Smooth muscle cell (in vitro differentiated cells): ENCODE measurements around the gene ZSWIM6. TPM values are rescaled to one million over a fixed set of nuclear protein-coding genes. Genes with fewer than 3 reads are reported as not detected.

Experiments
- DNase-seq: peaks from one replicate; lab custom pipeline; 2025; ENCODE audit not compliant: unreplicated experiment; lab: John Stamatoyannopoulos, UW
- H2AFZ ChIP-seq: fragments of 200-600 bp; sonication (generic); 2 replicates; pipeline ENCODE4 v1.6.0; 2016; ENCODE audit warnings: antibody characterized with exemption, low read depth, mild to moderate bottlenecking
- H3F3A ChIP-seq: fragments of 200-600 bp; sonication (generic); 2 replicates; pipeline ENCODE4 v1.6.0; 2017; ENCODE audit warnings: antibody characterized with exemption, low read depth
- H3K27ac ChIP-seq: fragments of 200-600 bp; sonication (generic); 2 replicates; pipeline ENCODE4 v1.5.1; 2016; ENCODE audit warnings: low read depth, mild to moderate bottlenecking
- H3K27me3 ChIP-seq: fragments of 200-600 bp; sonication (generic); 2 replicates; pipeline ENCODE4 v1.6.1; 2016; ENCODE audit warnings: low read depth, mild to moderate bottlenecking
- H3K36me3 ChIP-seq: fragments of 200-600 bp; sonication (generic); 2 replicates; pipeline ENCODE4 v1.5.1; 2016; ENCODE audit warnings: low read depth
- H3K4me1 ChIP-seq: fragments of 200-600 bp; sonication (generic); 2 replicates; pipeline ENCODE4 v1.5.1; 2016; ENCODE audit warnings: low read depth
- H3K4me2 ChIP-seq: fragments of 200-600 bp; sonication (generic); 2 replicates; pipeline ENCODE4 v1.6.0; 2016; ENCODE audit warnings: mild to moderate bottlenecking
- H3K4me3 ChIP-seq: fragments of 200-600 bp; sonication (generic); 2 replicates; pipeline ENCODE4 v1.5.1; 2016; ENCODE audit warnings: mild to moderate bottlenecking
- H3K79me2 ChIP-seq: fragments of 200-600 bp; sonication (generic); 2 replicates; pipeline ENCODE4 v1.6.0; 2016; ENCODE audit warnings: low read depth, mild to moderate bottlenecking
- H3K9ac ChIP-seq: fragments of 200-600 bp; sonication (generic); 2 replicates; pipeline ENCODE4 v1.6.0; 2016; ENCODE audit warnings: low read depth
- H3K9me3 ChIP-seq: fragments of 200-600 bp; sonication (generic); replicated peaks from 2 replicates; pipeline ENCODE4 v1.5.1; 2016; ENCODE audit warnings: low read depth
- H4K20me1 ChIP-seq: fragments of 200-600 bp; sonication (generic); 2 replicates; pipeline ENCODE4 v1.6.0; 2016; ENCODE audit warnings: low read depth
- WGBS: methylation state at CpG from one replicate; pipeline ENCODE4 v1.1.7; 2016; ENCODE audit warnings: low lambda C conversion rate; 5-methylcytosine and 5-hydroxymethylcytosine counted together
- polyA plus RNA-seq: library from polyadenylated mRNA; unstranded; fragments of >200 nt; fragmentation: Nextera tagmentation; extraction: Ambion mirVana; gene quantifications from 2 replicates; pipeline ENCODE4 v1.2.1, GENCODE V29; 2016
- total RNA-seq: library from RNA; depleted of rRNA; stranded (reverse); fragments of >200 nt; gene quantifications from 2 replicates; pipeline ENCODE4 v1.2.3, GENCODE V29; 2014
- TF ChIP-seq, protein P1 (sequence below): fragments of 200-600 bp; sonication (generic); IDR thresholded peaks from 2 replicates; pipeline ENCODE4 v1.5.1; 2017; ENCODE audit warnings: borderline replicate concordance, mild to moderate bottlenecking, antibody characterized with exemption; ENCODE audit not compliant: insufficient read depth, poor library complexity, severe bottlenecking

ZSWIM6 gene
- total and polyA plus RNA-seq, 2 experiments from 2014 or later: 9.1 to 25.5 TPM

DNA sequence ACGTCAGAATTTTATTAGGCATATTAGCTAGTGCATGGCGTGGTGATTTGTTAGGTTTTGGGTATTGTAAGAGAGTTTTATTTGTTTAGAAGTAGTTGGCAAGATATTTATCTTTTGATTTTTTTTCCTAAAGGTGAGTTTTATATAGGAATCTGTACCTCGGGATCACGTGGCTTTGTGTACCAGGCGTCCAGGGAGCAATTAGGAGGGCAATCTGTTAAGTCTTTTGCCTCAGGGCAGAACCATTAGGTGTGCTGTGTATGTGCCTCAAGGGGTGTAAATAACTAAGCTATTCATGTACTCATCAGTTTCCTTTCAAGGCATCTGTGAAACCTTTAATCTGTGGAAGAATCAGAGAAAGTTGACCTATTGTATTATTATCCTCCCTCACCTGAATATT is 39.4 kb downstream of the ZSWIM6 start:
- Histone ChIP-seq H4K20me1 (peaks cover 81% of the 10 kb centered on the region), H3K4me3 (no peak overlapping the region), H2AFZ (no peak overlapping the region), H3K9me3 (no peaks in the 10 kb centered on the region), H3K27ac (no peak overlapping the region), H3K27me3 (no peaks in the 10 kb centered on the region), H3K4me1 (peaks cover 5% of the 10 kb centered on the region), H3F3A (no peaks in the 10 kb centered on the region), H3K79me2 (peaks cover 76% of the 10 kb centered on the region), H3K9ac (no peak overlapping the region), H3K4me2 (no peak overlapping the region), H3K36me3 (no peaks in the 10 kb centered on the region)
- TF ChIP-seq, protein P1, sequence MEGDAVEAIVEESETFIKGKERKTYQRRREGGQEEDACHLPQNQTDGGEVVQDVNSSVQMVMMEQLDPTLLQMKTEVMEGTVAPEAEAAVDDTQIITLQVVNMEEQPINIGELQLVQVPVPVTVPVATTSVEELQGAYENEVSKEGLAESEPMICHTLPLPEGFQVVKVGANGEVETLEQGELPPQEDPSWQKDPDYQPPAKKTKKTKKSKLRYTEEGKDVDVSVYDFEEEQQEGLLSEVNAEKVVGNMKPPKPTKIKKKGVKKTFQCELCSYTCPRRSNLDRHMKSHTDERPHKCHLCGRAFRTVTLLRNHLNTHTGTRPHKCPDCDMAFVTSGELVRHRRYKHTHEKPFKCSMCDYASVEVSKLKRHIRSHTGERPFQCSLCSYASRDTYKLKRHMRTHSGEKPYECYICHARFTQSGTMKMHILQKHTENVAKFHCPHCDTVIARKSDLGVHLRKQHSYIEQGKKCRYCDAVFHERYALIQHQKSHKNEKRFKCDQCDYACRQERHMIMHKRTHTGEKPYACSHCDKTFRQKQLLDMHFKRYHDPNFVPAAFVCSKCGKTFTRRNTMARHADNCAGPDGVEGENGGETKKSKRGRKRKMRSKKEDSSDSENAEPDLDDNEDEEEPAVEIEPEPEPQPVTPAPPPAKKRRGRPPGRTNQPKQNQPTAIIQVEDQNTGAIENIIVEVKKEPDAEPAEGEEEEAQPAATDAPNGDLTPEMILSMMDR: no peak
- DNase-seq: no peak
- WGBS: 51% methylated on average over 5 of the region's 5 CpGs

DNA sequence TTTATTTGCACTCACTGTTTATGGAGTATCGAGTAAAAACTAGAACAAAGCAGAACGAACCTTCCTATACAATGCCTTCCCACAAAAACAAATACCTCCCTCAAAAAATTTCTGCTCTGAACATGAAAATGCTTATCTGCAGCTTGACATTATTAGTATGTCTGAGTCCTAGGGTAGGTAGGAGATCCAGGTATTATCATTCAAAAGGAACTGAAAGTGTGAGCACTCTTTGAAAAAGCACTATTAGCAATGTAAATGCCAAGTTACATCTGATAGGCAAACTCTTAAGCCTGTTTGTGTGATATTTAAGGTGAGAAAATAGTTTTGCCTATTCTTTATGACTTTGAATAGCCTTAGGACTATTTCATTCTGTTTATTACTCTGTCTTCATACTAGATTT is 47.6 kb downstream of the ZSWIM6 start:
- Histone ChIP-seq H3K4me3 (no peak overlapping the region), H3K9ac (no peak overlapping the region), H3K27ac (no peak overlapping the region), H3K79me2 (peaks cover 77% of the 10 kb centered on the region), H3K27me3 (no peaks in the 10 kb centered on the region), H2AFZ (no peak overlapping the region), H3F3A (no peaks in the 10 kb centered on the region), H3K4me2 (no peak overlapping the region), H4K20me1 (peaks cover 77% of the 10 kb centered on the region), H3K36me3 (no peaks in the 10 kb centered on the region), H3K9me3 (no peaks in the 10 kb centered on the region), H3K4me1 (no peaks in the 10 kb centered on the region)
- WGBS: 77% methylated on average over 2 of the region's 2 CpGs
- TF ChIP-seq, protein P1: no peak
- DNase-seq: no peak

DNA sequence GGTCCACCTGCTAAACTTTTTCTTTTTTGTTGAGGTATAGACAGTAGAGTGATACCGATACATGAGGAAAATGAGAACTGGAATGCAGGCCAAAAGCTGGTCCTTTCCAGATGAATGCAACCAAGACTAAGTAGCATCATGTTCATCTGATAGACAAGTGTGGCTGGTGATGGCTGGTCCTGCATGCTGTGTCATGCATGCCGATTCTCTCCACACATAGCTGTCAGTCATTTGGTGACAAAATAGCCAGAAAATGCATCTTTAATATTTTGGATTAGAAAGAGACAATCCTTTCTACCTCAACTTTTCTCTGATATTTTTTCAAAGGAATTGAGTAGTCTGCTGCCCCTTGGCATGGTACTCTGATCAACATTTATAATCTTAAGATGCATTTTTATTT is 49.9 kb downstream of the ZSWIM6 start:
- TF ChIP-seq, protein P1: no peak
- peaks cover 98% of the 10 kb centered on the region for H4K20me1 ChIP-seq
- no peak for DNase-seq
- H3K27me3 ChIP-seq: no peaks in the 10 kb centered on the region
- no peak overlapping the region for H2AFZ ChIP-seq
- H3K79me2 ChIP-seq: peaks cover 97% of the 10 kb centered on the region
- no peaks in the 10 kb centered on the region for H3K9me3 ChIP-seq
- 93% methylated on average over 2 of the region's 2 CpGs for WGBS
- H3K36me3 ChIP-seq: no peaks in the 10 kb centered on the region
- no peak overlapping the region for H3K4me2 ChIP-seq
- H3K4me3 ChIP-seq: no peak overlapping the region
- H3K9ac ChIP-seq: no peak overlapping the region
- H3K27ac ChIP-seq: no peak overlapping the region
- peaks cover 13% of the 10 kb centered on the region for H3K4me1 ChIP-seq
- no peaks in the 10 kb centered on the region for H3F3A ChIP-seq

DNA sequence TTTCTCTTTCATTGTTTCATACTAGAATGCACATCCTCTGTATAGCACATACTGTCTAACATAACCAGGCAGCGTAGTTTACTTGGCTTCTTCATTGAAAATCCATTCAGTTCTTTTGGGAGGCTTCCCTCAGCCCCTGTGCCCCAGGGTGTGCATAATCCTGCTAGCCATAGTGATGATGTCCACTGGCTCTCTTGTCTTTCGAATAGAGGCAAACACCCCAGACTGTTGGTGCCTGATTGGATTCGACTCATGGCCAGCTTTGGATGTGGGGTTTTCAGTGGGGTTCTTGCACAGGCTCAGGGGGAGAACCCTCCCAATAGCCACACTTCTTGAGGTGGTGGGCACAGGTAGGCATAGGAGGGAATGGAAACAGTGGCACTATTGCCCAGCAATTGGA is 53.6 kb downstream of the ZSWIM6 start:
- H3K27me3 ChIP-seq: no peaks in the 10 kb centered on the region
- H3K9me3 ChIP-seq: no peaks in the 10 kb centered on the region
- H3K4me1 ChIP-seq: peaks cover 13% of the 10 kb centered on the region
- no peak overlapping the region for H2AFZ ChIP-seq
- TF ChIP-seq, protein P1: no peak
- no peak overlapping the region for H3K4me2 ChIP-seq
- H3K27ac ChIP-seq: no peak overlapping the region
- H4K20me1 ChIP-seq: peaks cover 98% of the 10 kb centered on the region
- no peak for DNase-seq
- no peaks in the 10 kb centered on the region for H3K36me3 ChIP-seq
- no peak overlapping the region for H3K9ac ChIP-seq
- 98% methylated on average over 3 of the region's 3 CpGs for WGBS
- peaks cover 97% of the 10 kb centered on the region for H3K79me2 ChIP-seq
- H3F3A ChIP-seq: no peaks in the 10 kb centered on the region
- no peak overlapping the region for H3K4me3 ChIP-seq
